ENCODE results near the gene EXOSC1. TPM values are rescaled to one million over a fixed set of nuclear protein-coding genes. Genes with fewer than 3 reads are reported as not detected.
"Not testable (repeated sequence)": the region's sequence is repeated elsewhere in the genome, so short reads cannot be mapped to it uniquely, and the experiment has no call there.

Gene EXOSC1
- total RNA-seq, 2 donors from 2014 or later = 20.8 to 33.2 TPM

- no peak for TF ChIP-seq POLR2A (IDR thresholded peaks at IDR 0.05)
- TF ChIP-seq CTCF (IDR thresholded peaks at IDR 0.05) = no peak
- Histone ChIP-seq H3K27ac (no peak overlapping the region), H3K27me3 (no peaks in the 10 kb centered on the region), H3K4me1 (no peaks in the 10 kb centered on the region), H3K9me3 (no peaks in the 10 kb centered on the region), H3K4me3 (no peak overlapping the region), H3K36me3 (replicated peaks in 1 of 2; ENCODE audit: insufficient read depth in 1 of 2, low read depth in 2 of 2) (peaks cover 0 to 16% of the 10 kb centered on the region in 2 donors)
- intact Hi-C loops (cut with DNase I) = no loop called here
- 86 to 88% methylated on average over 9 of the region's 9 CpGs for WGBS, 2 donors
- no peak for ATAC-seq
- DNase-seq = no peak
Measured at GRCh38 chr10:97479939-97480338, 34.1 kb upstream of the EXOSC1 start.

GRCh38 chr10:97479410-97479809, 33.6 kb upstream of the EXOSC1 start:
- DNase-seq; H3K27ac ChIP-seq; H3K4me3 ChIP-seq; ATAC-seq; H3K27me3 ChIP-seq; intact Hi-C loops (cut with DNase I); H3K9me3 ChIP-seq; H3K4me1 ChIP-seq: not testable (repeated sequence)
- peaks cover 0 to 16% of the 10 kb centered on the region in 2 donors for H3K36me3 ChIP-seq (replicated peaks in 1 of 2; ENCODE audit: insufficient read depth in 1 of 2, low read depth in 2 of 2)
- WGBS, 2 donors = 81 to 91% methylated on average over 4 of the region's 4 CpGs

GRCh38 chr10:97475936-97476594, 30.3 kb upstream of the EXOSC1 start:
- H3K9me3 ChIP-seq = no peaks in the 10 kb centered on the region
- intact Hi-C loops (cut with DNase I) = no loop called here
- H3K4me1 ChIP-seq = no peaks in the 10 kb centered on the region
- ATAC-seq (no peak), DNase-seq (no peak)
- H3K27ac ChIP-seq = no peak overlapping the region
- H3K27me3 ChIP-seq = no peaks in the 10 kb centered on the region
- WGBS, 2 donors = 76 to 86% methylated on average over 2 of the region's 2 CpGs
- TF ChIP-seq CTCF (IDR thresholded peaks at IDR 0.05) (no peak), POLR2A (IDR thresholded peaks at IDR 0.05) (no peak)
- no peak overlapping the region for H3K4me3 ChIP-seq
- H3K36me3 ChIP-seq (replicated peaks in 1 of 2; ENCODE audit: insufficient read depth in 1 of 2, low read depth in 2 of 2) = peaks cover 7 to 19% of the 10 kb centered on the region in 2 donors

GRCh38 chr10:97474918-97475317, 29.1 kb upstream of the EXOSC1 start:
- H3K9me3 ChIP-seq = no peaks in the 10 kb centered on the region
- no peak for DNase-seq
- peaks cover 7 to 22% of the 10 kb centered on the region in 2 donors for H3K36me3 ChIP-seq (replicated peaks in 1 of 2; ENCODE audit: insufficient read depth in 1 of 2, low read depth in 2 of 2)
- no peaks in the 10 kb centered on the region for H3K27me3 ChIP-seq
- WGBS, 2 donors = 92 to 97% methylated on average over 4 of the region's 4 CpGs
- TF ChIP-seq POLR2A (IDR thresholded peaks at IDR 0.05) = no peak
- TF ChIP-seq CTCF (IDR thresholded peaks at IDR 0.05) = no peak
- no peak for ATAC-seq
- H3K4me1 ChIP-seq = no peaks in the 10 kb centered on the region
- H3K27ac ChIP-seq = no peak overlapping the region
- intact Hi-C loops (cut with DNase I) = no loop called here
- no peak overlapping the region for H3K4me3 ChIP-seq

- intact Hi-C loops (cut with DNase I) = loop anchor here (5.0 kb wide), 1 partner anchor 84 kb away; no protein-coding TSS in a partner anchor
- not testable (repeated sequence) for H3K9me3 ChIP-seq, H3K27me3 ChIP-seq, H3K27ac ChIP-seq, H3K4me3 ChIP-seq, H3K4me1 ChIP-seq, DNase-seq, ATAC-seq
- 95 to 100% methylated on average over 3 to 12 of the region's 12 CpGs for WGBS, 2 donors
- peaks cover 14 to 38% of the 10 kb centered on the region in 2 donors for H3K36me3 ChIP-seq (replicated peaks in 1 of 2; ENCODE audit: insufficient read depth in 1 of 2, low read depth in 2 of 2)
Measured at GRCh38 chr10:97468781-97469180, 23.0 kb upstream of the EXOSC1 start.

GRCh38 chr10:97468162-97468561, 22.4 kb upstream of the EXOSC1 start:
- WGBS, 2 donors = 81 to 100% methylated on average over 1 to 3 of the region's 3 CpGs
- DNase-seq = no peak
- TF ChIP-seq CTCF (IDR thresholded peaks at IDR 0.05) = no peak
- no peak for TF ChIP-seq POLR2A (IDR thresholded peaks at IDR 0.05)

More at GRCh38 chr10:97468162-97468561, 22.4 kb upstream of the EXOSC1 start:
- no peaks in the 10 kb centered on the region for H3K27me3 ChIP-seq
- peaks cover 8 to 37% of the 10 kb centered on the region in 2 donors for H3K36me3 ChIP-seq (replicated peaks in 1 of 2; ENCODE audit: insufficient read depth in 1 of 2, low read depth in 2 of 2)
- no peak overlapping the region for H3K27ac ChIP-seq
- intact Hi-C loops (cut with DNase I) = loop anchor here (5.0 kb wide), 1 partner anchor 84 kb away; no protein-coding TSS in a partner anchor
- H3K4me1 ChIP-seq = peaks cover 8% of the 10 kb centered on the region
- no peak overlapping the region for H3K4me3 ChIP-seq
- H3K9me3 ChIP-seq = no peaks in the 10 kb centered on the region
- no peak for ATAC-seq

Measured in body of pancreas (tissue), 4 donors.